GM23248 (cell line): Measurements from ENCODE around the gene N4BP2. TPM values are rescaled to one million over a fixed set of nuclear protein-coding genes. Genes with fewer than 3 reads are reported as not detected.

ENCODE experiments used
- DNase-seq: peaks from one replicate; pipeline ENCODE4 v3.0.0-alpha.2; 2015
- H2AFZ ChIP-seq: fragments of 200-600 bp; sonication (generic); 2 replicates; pipeline ENCODE4 v1.6.1; 2016; ENCODE audit warnings: antibody characterized with exemption
- H3F3A ChIP-seq: fragments of 200-600 bp; sonication (generic); 2 replicates; pipeline ENCODE4 v1.6.1; 2016; ENCODE audit warnings: mild to moderate bottlenecking, antibody characterized with exemption, mixed run types; ENCODE audit not compliant: insufficient read depth
- H3K27ac ChIP-seq: fragments of 200-600 bp; sonication (generic); 2 replicates; pipeline ENCODE4 v1.5.1; 2016; ENCODE audit warnings: mild to moderate bottlenecking
- H3K27me3 ChIP-seq: fragments of 200-600 bp; sonication (generic); replicated peaks from 2 replicates; pipeline ENCODE4 v1.6.1; 2016; ENCODE audit warnings: mild to moderate bottlenecking; ENCODE audit not compliant: insufficient read depth
- H3K36me3 ChIP-seq: fragments of 200-600 bp; sonication (generic); 2 replicates; pipeline ENCODE4 v1.6.1; 2016; ENCODE audit warnings: low read depth, mild to moderate bottlenecking
- H3K4me1 ChIP-seq: fragments of 200-600 bp; sonication (generic); 2 replicates; pipeline ENCODE4 v1.6.1; 2016; ENCODE audit warnings: mild to moderate bottlenecking; ENCODE audit not compliant: insufficient read depth
- H3K4me2 ChIP-seq: fragments of 200-600 bp; sonication (generic); one replicate; pipeline ENCODE4 v1.6.1; 2016; ENCODE audit warnings: mild to moderate bottlenecking; ENCODE audit not compliant: unreplicated experiment
- H3K4me3 ChIP-seq: fragments of 200-600 bp; sonication (generic); 2 replicates; pipeline ENCODE4 v1.5.1; 2016; ENCODE audit warnings: mild to moderate bottlenecking
- H3K79me2 ChIP-seq: fragments of 200-600 bp; sonication (generic); 2 replicates; pipeline ENCODE4 v1.6.1; 2016; ENCODE audit warnings: mild to moderate bottlenecking; ENCODE audit not compliant: insufficient read depth
- H3K9ac ChIP-seq: fragments of 200-600 bp; sonication (generic); 2 replicates; pipeline ENCODE4 v1.6.1; 2016; ENCODE audit warnings: mild to moderate bottlenecking
- H3K9me2 ChIP-seq: fragments of 200-600 bp; sonication (generic); 2 replicates; pipeline ENCODE4 v1.6.1; 2016; ENCODE audit warnings: mixed run types, mild to moderate bottlenecking, moderate library complexity; ENCODE audit not compliant: insufficient read depth
- H3K9me3 ChIP-seq: fragments of 200-600 bp; sonication (generic); one replicate; pipeline ENCODE4 v1.6.1; 2017; ENCODE audit warnings: low read depth
- H4K20me1 ChIP-seq: fragments of 200-600 bp; sonication (generic); 2 replicates; pipeline ENCODE4 v1.6.0; 2016; ENCODE audit not compliant: insufficient read depth
- EZH2 ChIP-seq: fragments of 200-600 bp; sonication (generic); IDR thresholded peaks from 2 replicates; pipeline ENCODE4 v1.6.1; 2018; ENCODE audit warnings: antibody characterized with exemption, mild to moderate bottlenecking; ENCODE audit not compliant: insufficient read depth, poor library complexity, severe bottlenecking
- EZH2phosphoT487 ChIP-seq: fragments of 200-600 bp; sonication (generic); IDR thresholded peaks from 2 replicates; pipeline ENCODE4 v1.6.1; 2018; ENCODE audit warnings: antibody characterized with exemption, moderate library complexity, mild to moderate bottlenecking, low read depth; ENCODE audit not compliant: insufficient read depth
- WGBS, 2 experiments: methylation state at CpG; one replicate each; pipeline ENCODE4 v1.1.6; 2015 to 2017; ENCODE audit warnings: low lambda C conversion rate in 2 of 2, low coverage in 1 of 2; ENCODE audit errors: missing lambda C conversion rate in 2 of 2; 5-methylcytosine and 5-hydroxymethylcytosine counted together
- in situ Hi-C: fragments of 300-500 bp; cut with MboI; formaldehyde crosslinking; loops from 2 replicates; pipeline ENCODE4 v1.15.0; 2020
- polyA plus RNA-seq: library from polyadenylated mRNA; unstranded; fragments of >200 nt; fragmentation: Nextera tagmentation; extraction: Ambion mirVana; gene quantifications from 2 replicates; pipeline ENCODE4 v1.2.1, GENCODE V29; 2016
- total RNA-seq: library from RNA; depleted of rRNA; stranded (reverse); fragments of >200 nt; shearing (Covaris generic); gene quantifications from 2 replicates; pipeline ENCODE4 v1.2.3, GENCODE V29; 2014

Gene N4BP2
- total and polyA plus RNA-seq, 2 experiments from 2014 or later: 3.2 to 3.7 TPM

GRCh38 chr4:40199999-40200874 lies 143.6 kb downstream of the N4BP2 start:
- no peaks in the 10 kb centered on the region for H3K9me2 ChIP-seq
- H4K20me1 ChIP-seq: no peaks in the 10 kb centered on the region
- no peaks in the 10 kb centered on the region for H3F3A ChIP-seq
- H3K4me2 ChIP-seq: no peak overlapping the region
- no peak overlapping the region for H3K9ac ChIP-seq
- no peaks in the 10 kb centered on the region for H3K4me1 ChIP-seq
- H3K27me3 ChIP-seq: no peaks in the 10 kb centered on the region
- no peak overlapping the region for H3K27ac ChIP-seq
- DNase-seq: no peak
- WGBS, 2 experiments: 77 to 80% methylated on average over 15 of the region's 15 CpGs
- H2AFZ ChIP-seq: no peak overlapping the region
- H3K9me3 ChIP-seq: no peaks in the 10 kb centered on the region
- TF ChIP-seq EZH2 (no peak), EZH2phosphoT487 (no peak)
- in situ Hi-C loops: no loop called here
- no peaks in the 10 kb centered on the region for H3K79me2 ChIP-seq
- no peak overlapping the region for H3K4me3 ChIP-seq
- no peaks in the 10 kb centered on the region for H3K36me3 ChIP-seq

GRCh38 chr4:40200875-40201801 lies 144.5 kb downstream of the N4BP2 start:
- no peak overlapping the region for H3K4me3 ChIP-seq
- no peaks in the 10 kb centered on the region for H3K9me3 ChIP-seq
- no peak for DNase-seq
- no peaks in the 10 kb centered on the region for H3F3A ChIP-seq
- H3K9ac ChIP-seq: no peak overlapping the region
- no peaks in the 10 kb centered on the region for H3K27me3 ChIP-seq
- no peaks in the 10 kb centered on the region for H4K20me1 ChIP-seq
- H3K36me3 ChIP-seq: no peaks in the 10 kb centered on the region
- H3K27ac ChIP-seq: no peak overlapping the region
- WGBS, 2 experiments: 56 to 57% methylated on average over 13 of the region's 13 CpGs
- H3K79me2 ChIP-seq: no peaks in the 10 kb centered on the region
- no peaks in the 10 kb centered on the region for H3K9me2 ChIP-seq
- no peak overlapping the region for H2AFZ ChIP-seq
- no peak overlapping the region for H3K4me2 ChIP-seq
- in situ Hi-C loops: no loop called here
- TF ChIP-seq EZH2phosphoT487: no peak
- no peak for TF ChIP-seq EZH2
- H3K4me1 ChIP-seq: no peaks in the 10 kb centered on the region

GRCh38 chr4:40201898-40202297 lies 145.2 kb downstream of the N4BP2 start:
- H3K27me3 ChIP-seq: no peaks in the 10 kb centered on the region
- DNase-seq: no peak
- H4K20me1 ChIP-seq: no peaks in the 10 kb centered on the region
- H2AFZ ChIP-seq: no peak overlapping the region
- H3K9me2 ChIP-seq: no peaks in the 10 kb centered on the region
- 81 to 82% methylated on average over 4 of the region's 4 CpGs for WGBS, 2 experiments
- TF ChIP-seq EZH2: no peak
- no peak for TF ChIP-seq EZH2phosphoT487
- H3K27ac ChIP-seq: no peak overlapping the region
- no peaks in the 10 kb centered on the region for H3K36me3 ChIP-seq
- no peak overlapping the region for H3K4me2 ChIP-seq
- no peaks in the 10 kb centered on the region for H3K4me1 ChIP-seq
- no peaks in the 10 kb centered on the region for H3K79me2 ChIP-seq
- no peaks in the 10 kb centered on the region for H3K9me3 ChIP-seq
- H3K9ac ChIP-seq: no peak overlapping the region
- in situ Hi-C loops: no loop called here
- H3F3A ChIP-seq: no peaks in the 10 kb centered on the region
- no peak overlapping the region for H3K4me3 ChIP-seq

GRCh38 chr4:40202474-40202873 lies 145.8 kb downstream of the N4BP2 start:
- no peak overlapping the region for H2AFZ ChIP-seq
- no peaks in the 10 kb centered on the region for H3K36me3 ChIP-seq
- H3K4me3 ChIP-seq: no peak overlapping the region
- TF ChIP-seq EZH2phosphoT487: no peak
- TF ChIP-seq EZH2: no peak
- H3K9me2 ChIP-seq: no peaks in the 10 kb centered on the region
- in situ Hi-C loops: no loop called here
- no peak for DNase-seq
- WGBS, 2 experiments: 88 to 91% methylated on average over 3 of the region's 3 CpGs
- no peaks in the 10 kb centered on the region for H4K20me1 ChIP-seq
- no peaks in the 10 kb centered on the region for H3K9me3 ChIP-seq
- no peaks in the 10 kb centered on the region for H3K79me2 ChIP-seq
- no peak overlapping the region for H3K4me2 ChIP-seq
- H3K4me1 ChIP-seq: no peaks in the 10 kb centered on the region
- no peak overlapping the region for H3K27ac ChIP-seq
- H3K27me3 ChIP-seq: no peaks in the 10 kb centered on the region
- no peak overlapping the region for H3K9ac ChIP-seq
- no peaks in the 10 kb centered on the region for H3F3A ChIP-seq
